NT2/D1 (cell line): ENCODE data around the gene ZNF385C.
A peak's percentile ranks its signal among the peaks of the same experiment; 100 is the strongest.

ENCODE experiments used
- DNase-seq: peaks from one replicate; pipeline ENCODE4 v3.0.0-alpha.2; 2011; ENCODE audit warnings: low read depth, low spot score
- H3K27me3 ChIP-seq: 2 replicates; pipeline ENCODE4 v1.6.0; 2011; ENCODE audit warnings: mild to moderate bottlenecking; ENCODE audit not compliant: insufficient read length, insufficient read depth
- H3K36me3 ChIP-seq: 2 replicates; pipeline ENCODE4 v1.6.1; 2011; ENCODE audit warnings: mild to moderate bottlenecking, low read length, mixed read lengths; ENCODE audit not compliant: insufficient read depth, insufficient read length
- H3K4me1 ChIP-seq: 2 replicates; pipeline ENCODE4 v1.5.1; 2011; ENCODE audit not compliant: insufficient read depth, insufficient read length
- H3K4me3 ChIP-seq: 2 replicates; pipeline ENCODE4 v1.5.1; 2011; ENCODE audit warnings: low read depth; ENCODE audit not compliant: insufficient read length
- H3K9ac ChIP-seq: 2 replicates; pipeline ENCODE4 v1.6.0; 2011; ENCODE audit warnings: low read depth; ENCODE audit not compliant: insufficient read length
- H3K9me3 ChIP-seq: 2 replicates; pipeline ENCODE4 v1.5.1; 2011; ENCODE audit warnings: mild to moderate bottlenecking, low read length; ENCODE audit not compliant: insufficient read depth
- SUZ12 ChIP-seq: IDR thresholded peaks from 2 replicates; pipeline ENCODE4 v1.6.1; 2011; ENCODE audit not compliant: insufficient read length, insufficient read depth; ENCODE audit errors: extremely low read depth
- YY1 ChIP-seq: IDR thresholded peaks from 2 replicates; pipeline ENCODE4 v1.6.1; 2011; ENCODE audit not compliant: insufficient read length, insufficient read depth
- ZNF274 ChIP-seq: IDR thresholded peaks from 2 replicates; pipeline ENCODE4 v1.6.1; 2011; ENCODE audit warnings: mild to moderate bottlenecking, low read depth, low read length

Gene ZNF385C

GRCh38 chr17:42071810-42072209 is 26.5 kb downstream of the ZNF385C start:
- H3K4me3 ChIP-seq, result peak overlapping the region; percentile 55
- H3K36me3 ChIP-seq, result no peaks in the 10 kb centered on the region
- H3K9ac ChIP-seq, result peak overlapping the region; percentile 74
- DNase-seq, result no peak
- H3K27me3 ChIP-seq, result peaks cover 30% of the 10 kb centered on the region
- TF ChIP-seq YY1, result no peak
- no peak for TF ChIP-seq SUZ12
- no peak for TF ChIP-seq ZNF274
- peaks cover 14% of the 10 kb centered on the region for H3K4me1 ChIP-seq
- H3K9me3 ChIP-seq, result no peaks in the 10 kb centered on the region

DNA sequence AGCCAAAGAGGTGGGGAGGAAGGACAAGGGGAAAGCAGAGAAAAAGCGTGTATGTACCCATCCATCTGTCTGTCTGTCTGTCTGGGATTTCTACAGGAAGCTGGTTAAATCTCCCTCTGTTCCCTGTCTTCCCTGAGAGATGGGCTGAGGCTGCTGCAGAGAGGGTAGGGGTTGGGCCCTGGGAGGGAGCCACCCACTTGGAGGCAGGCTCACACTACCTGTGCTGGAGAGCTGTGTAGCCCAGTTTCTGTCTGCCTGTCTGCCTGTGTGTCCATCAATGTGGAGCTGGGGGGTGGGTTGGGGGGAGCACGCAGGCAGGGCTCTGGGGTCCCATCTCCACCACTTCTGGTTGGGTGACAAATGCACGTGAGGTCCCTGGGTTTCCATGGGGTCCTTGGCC is 29.3 kb downstream of the ZNF385C start:
- TF ChIP-seq SUZ12 (no peak), ZNF274 (no peak), YY1 (no peak)
- no peak for DNase-seq
- Histone ChIP-seq H3K9me3 (no peaks in the 10 kb centered on the region), H3K27me3 (peaks cover 30% of the 10 kb centered on the region), H3K9ac (peak overlapping the region; percentile 39), H3K36me3 (no peaks in the 10 kb centered on the region), H3K4me1 (peaks cover 16% of the 10 kb centered on the region), H3K4me3 (no peak overlapping the region)

GRCh38 chr17:42067371-42068091 is 30.7 kb downstream of the ZNF385C start:
- Histone ChIP-seq H3K4me1 (peaks cover 22% of the 10 kb centered on the region), H3K9me3 (no peaks in the 10 kb centered on the region), H3K9ac (no peak overlapping the region), H3K36me3 (no peaks in the 10 kb centered on the region), H3K27me3 (peaks cover 15% of the 10 kb centered on the region), H3K4me3 (no peak overlapping the region)
- TF ChIP-seq SUZ12, result no peak
- no peak for TF ChIP-seq ZNF274
- TF ChIP-seq YY1, result no peak
- DNase-seq, result peak; percentile 42

- H3K36me3 ChIP-seq, result no peaks in the 10 kb centered on the region
- DNase-seq, result no peak
- no peak overlapping the region for H3K4me3 ChIP-seq
- TF ChIP-seq YY1 (no peak), SUZ12 (no peak), ZNF274 (no peak)
- no peak overlapping the region for H3K9ac ChIP-seq
- peaks cover 34% of the 10 kb centered on the region for H3K4me1 ChIP-seq
- H3K27me3 ChIP-seq, result no peaks in the 10 kb centered on the region
- no peaks in the 10 kb centered on the region for H3K9me3 ChIP-seq
These were observed 33.1 kb downstream of the ZNF385C start for GRCh38 chr17:42065201-42065600.

- DNase-seq, result no peak
- H3K9me3 ChIP-seq, result no peaks in the 10 kb centered on the region
- no peak overlapping the region for H3K9ac ChIP-seq
- H3K36me3 ChIP-seq, result no peaks in the 10 kb centered on the region
- TF ChIP-seq YY1 (no peak), ZNF274 (no peak), SUZ12 (no peak)
- no peaks in the 10 kb centered on the region for H3K27me3 ChIP-seq
- H3K4me3 ChIP-seq, result no peak overlapping the region
- peaks cover 32% of the 10 kb centered on the region for H3K4me1 ChIP-seq
These were observed 35.6 kb downstream of the ZNF385C start for GRCh38 chr17:42062681-42063080.

DNA sequence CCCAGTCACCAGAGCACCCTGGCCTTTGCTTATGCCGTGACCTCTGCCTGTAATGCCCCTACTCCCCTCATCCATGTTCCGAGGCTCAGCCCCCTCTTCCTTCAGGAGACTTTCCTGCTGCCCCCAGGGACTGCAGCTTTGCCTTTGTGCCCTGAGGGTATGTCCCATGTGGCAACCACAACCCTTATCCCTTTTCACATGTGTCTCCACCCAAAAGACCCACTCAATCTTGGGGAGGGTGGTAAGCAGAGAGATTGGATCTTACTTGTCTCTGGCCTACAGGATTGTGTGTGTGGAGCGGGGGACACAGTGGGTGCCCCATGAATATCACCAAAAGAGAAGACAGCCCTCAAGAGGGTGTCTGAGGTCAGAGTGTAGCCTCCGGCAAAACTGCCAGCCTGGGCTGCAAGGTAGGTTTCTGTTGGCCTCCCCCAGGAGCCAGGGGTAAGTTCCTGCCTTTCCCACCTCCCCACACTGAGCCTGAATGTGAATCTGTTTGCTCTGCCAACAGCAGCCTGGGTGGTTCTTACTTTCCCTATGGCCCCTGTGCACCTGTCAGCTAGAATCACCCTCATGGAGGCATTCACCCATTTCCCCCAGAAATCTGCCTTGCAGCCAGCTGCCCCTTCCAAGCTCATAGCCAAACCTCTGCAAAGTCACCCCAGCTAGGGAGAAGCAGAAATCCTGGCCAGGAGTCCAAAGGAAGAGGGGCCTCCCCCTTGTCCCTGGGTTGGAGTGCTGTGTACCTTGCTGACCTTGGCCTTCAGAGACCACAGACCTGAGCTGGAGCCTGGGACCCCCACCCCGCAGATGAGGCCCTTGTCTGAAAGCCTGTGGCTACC is 36.4 kb downstream of the ZNF385C start:
- Histone ChIP-seq H3K9ac (no peak overlapping the region), H3K27me3 (no peaks in the 10 kb centered on the region), H3K4me3 (no peak overlapping the region), H3K36me3 (no peaks in the 10 kb centered on the region), H3K9me3 (no peaks in the 10 kb centered on the region), H3K4me1 (peaks cover 29% of the 10 kb centered on the region)
- no peak for DNase-seq
- TF ChIP-seq YY1 (no peak), SUZ12 (no peak), ZNF274 (no peak)

- TF ChIP-seq YY1 (no peak), ZNF274 (no peak), SUZ12 (no peak)
- Histone ChIP-seq H3K9ac (no peak overlapping the region), H3K27me3 (no peaks in the 10 kb centered on the region), H3K4me1 (peaks cover 38% of the 10 kb centered on the region), H3K36me3 (no peaks in the 10 kb centered on the region), H3K4me3 (no peak overlapping the region), H3K9me3 (no peaks in the 10 kb centered on the region)
- no peak for DNase-seq
These were observed 38.0 kb downstream of the ZNF385C start for GRCh38 chr17:42060231-42060630.
